Large intestine (tissue), 3 donors: ENCODE results near the gene SHC1. TPM values are rescaled to one million over a fixed set of nuclear protein-coding genes. Genes with fewer than 3 reads are reported as not detected.
"Not testable (repeated sequence)": the region's sequence is repeated elsewhere in the genome, so short reads cannot be mapped to it uniquely, and the experiment has no call there.

ENCODE experiments used
- DNase-seq, 2 donors: peaks; one replicate each; pipeline versions ENCODE4 v3.0.0 to v3.0.0-alpha.2; 2013
- H3K27ac ChIP-seq: one replicate; pipeline ENCODE4 v1.5.1; 2013; ENCODE audit warnings: low read length
- H3K27me3 ChIP-seq: 2 replicates; pipeline ENCODE4 v1.6.1; 2013; ENCODE audit warnings: low read length; ENCODE audit not compliant: control insufficient read depth, insufficient read depth
- H3K36me3 ChIP-seq: 2 replicates; pipeline ENCODE4 v1.6.1; 2013; ENCODE audit warnings: low read length; ENCODE audit not compliant: control insufficient read depth, insufficient read depth
- H3K4me1 ChIP-seq: one replicate; pipeline ENCODE4 v1.6.1; 2013; ENCODE audit warnings: low read length; ENCODE audit not compliant: control insufficient read depth, insufficient read depth
- H3K4me3 ChIP-seq: one replicate; pipeline ENCODE4 v1.5.1; 2013; ENCODE audit warnings: low read length
- H3K9me3 ChIP-seq: one replicate; pipeline ENCODE4 v1.6.1; 2013; ENCODE audit warnings: mild to moderate bottlenecking, low read depth, low read length, moderate library complexity; ENCODE audit not compliant: control insufficient read depth
- WGBS: methylation state at CpG from one replicate; pipeline ENCODE4 v1.1.5; 2013; ENCODE audit warnings: low lambda C conversion rate; ENCODE audit not compliant: insufficient coverage; 5-methylcytosine and 5-hydroxymethylcytosine counted together
- polyA plus RNA-seq: library from polyadenylated mRNA; unstranded; fragments of 120-200 nt; gene quantifications from one replicate; pipeline ENCODE4 v1.2.1, GENCODE V29; 2013

Gene SHC1
- polyA plus RNA-seq, 1 donor = 76.4 TPM

GRCh38 chr1:155001675-155002463, 31.3 kb upstream of the SHC1 start:
- H3K4me3 ChIP-seq = peak overlapping the region; percentile 74
- H3K27ac ChIP-seq = peak overlapping the region; percentile 95
- peak; percentile 99 to 100 for DNase-seq
- H3K27me3 ChIP-seq = no peaks in the 10 kb centered on the region
- peaks cover 2% of the 10 kb centered on the region for H3K9me3 ChIP-seq
- H3K36me3 ChIP-seq = peaks cover 10% of the 10 kb centered on the region
- H3K4me1 ChIP-seq = peaks cover 42% of the 10 kb centered on the region
- 0% methylated on average over 2 of the region's 38 CpGs for WGBS

DNA sequence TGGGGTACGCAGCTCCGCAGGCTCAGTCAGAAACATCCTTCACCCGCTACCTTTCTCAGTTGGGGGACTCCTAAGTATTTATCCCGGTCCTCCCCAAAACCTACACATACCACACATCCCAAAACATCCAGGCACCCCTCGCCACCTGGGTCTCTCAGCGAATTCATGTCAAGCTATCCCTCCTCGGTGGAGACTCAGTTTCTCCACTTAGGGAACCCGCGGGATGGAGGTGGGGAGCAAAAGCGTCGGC, 30.8 kb upstream of the SHC1 start:
- peaks cover 2% of the 10 kb centered on the region for H3K9me3 ChIP-seq
- no peak for DNase-seq
- no peaks in the 10 kb centered on the region for H3K27me3 ChIP-seq
- peak overlapping the region; percentile 95 for H3K27ac ChIP-seq
- no CpG with 5 or more reads among the region's 11 CpGs for WGBS
- H3K4me1 ChIP-seq = peaks cover 37% of the 10 kb centered on the region
- peak overlapping the region; percentile 74 for H3K4me3 ChIP-seq
- H3K36me3 ChIP-seq = peaks cover 9% of the 10 kb centered on the region

- whole genome bisulfite sequencing = no CpG with 5 or more reads among the region's 43 CpGs
- peaks cover 2% of the 10 kb centered on the region for H3K9me3 ChIP-seq
- peaks cover 32% of the 10 kb centered on the region for H3K4me1 ChIP-seq
These were observed 30.3 kb upstream of the SHC1 start for GRCh38 chr1:155000726-155001424.

DNA sequence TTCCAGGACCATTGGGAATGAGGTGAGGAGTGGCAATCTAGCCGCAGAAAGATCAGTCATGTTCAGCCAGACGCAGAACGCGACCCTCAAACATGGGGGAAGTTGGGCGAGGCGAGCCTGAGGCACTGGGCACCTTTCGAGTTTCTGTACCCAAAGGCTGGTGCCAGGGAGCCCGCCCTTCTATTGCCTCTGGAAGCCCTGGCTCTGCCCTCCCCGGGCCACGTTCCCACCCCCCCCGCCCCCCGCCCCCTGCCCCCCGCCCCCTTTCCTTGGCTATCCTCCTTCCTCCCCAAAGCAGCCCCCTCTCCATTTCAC, 29.8 kb upstream of the SHC1 start:
- no peak for DNase-seq
- Histone ChIP-seq H3K27me3 (no peaks in the 10 kb centered on the region), H3K4me1 (peaks cover 27% of the 10 kb centered on the region), H3K4me3 (peak overlapping the region; percentile 74), H3K27ac (peak overlapping the region; percentile 95), H3K9me3 (peaks cover 2% of the 10 kb centered on the region), H3K36me3 (peaks cover 2% of the 10 kb centered on the region)
- no CpG with 5 or more reads among the region's 13 CpGs for WGBS

More at GRCh38 chr1:155000726-155001424, 30.3 kb upstream of the SHC1 start:
- peak overlapping the region; percentile 95 for H3K27ac ChIP-seq
- DNase-seq = peak; percentile 96 to 99
- peaks cover 5% of the 10 kb centered on the region for H3K36me3 ChIP-seq
- H3K27me3 ChIP-seq = no peaks in the 10 kb centered on the region
- peak overlapping the region; percentile 74 for H3K4me3 ChIP-seq

GRCh38 chr1:154999571-155000410, 29.2 kb upstream of the SHC1 start:
- H3K4me3 ChIP-seq = peak overlapping the region; percentile 74
- H3K4me1 ChIP-seq = peaks cover 22% of the 10 kb centered on the region
- no peaks in the 10 kb centered on the region for H3K27me3 ChIP-seq
- peaks cover 2% of the 10 kb centered on the region for H3K36me3 ChIP-seq
- WGBS = no CpG with 5 or more reads among the region's 50 CpGs
- H3K27ac ChIP-seq = peak overlapping the region; percentile 95
- H3K9me3 ChIP-seq = peaks cover 2% of the 10 kb centered on the region
- DNase-seq = peak in 1 of 2 donors; percentile 82

DNA sequence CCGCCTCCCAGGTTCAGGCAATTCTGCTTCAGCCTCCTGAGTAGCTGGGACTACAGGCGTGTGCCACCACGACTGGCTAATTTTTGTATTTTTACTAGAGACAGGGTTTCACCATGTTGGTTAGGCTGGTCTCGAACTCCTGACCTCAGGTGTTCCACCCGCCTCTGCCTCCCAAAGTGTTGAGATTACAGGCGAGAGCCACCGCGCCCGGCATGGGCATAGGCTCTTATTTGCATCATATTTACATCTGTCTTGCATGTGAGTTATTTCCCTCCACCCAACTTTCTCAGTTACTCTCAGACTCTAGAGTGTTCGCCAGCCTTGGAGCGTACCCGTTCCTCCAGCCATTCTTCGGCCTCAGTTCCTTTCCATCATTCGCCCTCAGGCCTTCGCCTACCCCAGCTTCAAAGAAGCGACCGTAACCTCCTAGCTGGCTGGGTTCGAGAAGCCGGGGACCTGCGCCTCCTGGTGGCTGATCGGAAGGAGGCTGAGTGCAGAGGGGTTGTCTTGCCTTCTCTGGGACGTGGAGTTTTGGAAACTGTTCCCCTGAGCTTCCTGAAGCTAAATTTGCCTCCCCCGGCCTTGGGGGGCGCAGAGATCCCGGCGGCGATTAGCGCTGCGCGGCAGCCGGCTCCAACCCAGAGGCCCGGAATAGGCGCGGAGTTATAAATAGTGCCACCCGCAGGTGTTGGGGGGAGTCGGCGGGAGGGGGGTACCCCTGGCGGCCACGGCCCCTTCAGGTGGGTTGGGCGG, 28.4 kb upstream of the SHC1 start:
- H3K4me3 ChIP-seq = peak overlapping the region; percentile 74
- no peaks in the 10 kb centered on the region for H3K36me3 ChIP-seq
- DNase-seq = peak in 1 of 2 donors; percentile 71
- H3K27ac ChIP-seq = peak overlapping the region; percentile 56
- H3K27me3 ChIP-seq = no peaks in the 10 kb centered on the region
- H3K4me1 ChIP-seq = peaks cover 15% of the 10 kb centered on the region
- H3K9me3 ChIP-seq = peaks cover 2% of the 10 kb centered on the region
- WGBS = no CpG with 5 or more reads among the region's 40 CpGs

- no peaks in the 10 kb centered on the region for H3K27me3 ChIP-seq
- no peak for DNase-seq
- no peaks in the 10 kb centered on the region for H3K36me3 ChIP-seq
- H3K9me3 ChIP-seq = peaks cover 2% of the 10 kb centered on the region
- H3K27ac ChIP-seq = no peak overlapping the region
- WGBS = no CpG with 5 or more reads among the region's 16 CpGs
- H3K4me3 ChIP-seq = no peak overlapping the region
- peaks cover 15% of the 10 kb centered on the region for H3K4me1 ChIP-seq
These were observed 27.7 kb upstream of the SHC1 start for GRCh38 chr1:154998201-154998780.

DNA sequence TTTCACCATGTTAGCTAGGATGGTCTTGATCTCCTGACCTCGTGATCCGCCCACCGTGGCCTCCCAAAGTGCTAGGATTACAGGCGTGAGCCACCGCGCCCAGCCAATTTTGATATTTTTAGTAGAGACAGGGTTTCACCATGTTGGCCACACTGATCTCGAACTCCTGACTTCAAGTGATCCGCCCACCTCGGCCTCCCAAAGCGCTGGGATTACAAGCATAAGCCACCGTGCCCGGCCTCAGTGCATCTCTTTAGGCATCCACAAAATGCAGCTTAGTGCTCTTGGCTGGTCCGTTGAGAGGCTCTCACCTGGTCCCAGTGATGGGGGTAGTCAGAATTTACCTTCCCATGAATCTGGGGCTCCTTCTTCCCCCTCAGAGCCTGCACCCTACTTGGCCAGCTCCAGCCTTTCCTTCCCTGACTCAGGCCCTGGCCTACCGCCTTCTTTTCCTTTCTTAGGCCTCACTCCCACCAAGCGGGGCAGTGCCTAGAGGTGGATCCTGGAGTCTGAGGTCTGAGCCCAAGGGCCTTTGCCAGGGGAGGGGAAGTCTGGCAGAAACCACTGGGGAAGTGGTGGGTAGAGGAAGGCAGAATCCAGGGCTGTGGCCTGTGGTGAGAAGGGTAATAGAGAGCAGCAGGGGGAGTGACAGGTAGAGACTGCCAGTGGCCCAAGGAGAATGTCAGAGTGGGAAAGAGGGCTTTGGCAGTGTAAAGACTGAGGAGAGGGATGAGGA, 26.6 kb upstream of the SHC1 start:
- peaks cover 5% of the 10 kb centered on the region for H3K36me3 ChIP-seq
- no CpG with 5 or more reads among the region's 15 CpGs for WGBS
- peaks cover 2% of the 10 kb centered on the region for H3K9me3 ChIP-seq
- no peak overlapping the region for H3K4me3 ChIP-seq
- no peak for DNase-seq
- H3K27ac ChIP-seq = no peak overlapping the region
- no peaks in the 10 kb centered on the region for H3K27me3 ChIP-seq
- peaks cover 15% of the 10 kb centered on the region for H3K4me1 ChIP-seq

GRCh38 chr1:154995301-154995983, 24.9 kb upstream of the SHC1 start:
- no CpG with 5 or more reads among the region's 13 CpGs for WGBS
- H3K4me1 ChIP-seq = peaks cover 15% of the 10 kb centered on the region
- not testable (repeated sequence) for H3K9me3 ChIP-seq, H3K27me3 ChIP-seq, H3K36me3 ChIP-seq, H3K4me3 ChIP-seq, H3K27ac ChIP-seq
- peak in 1 of 2 donors; percentile 65 for DNase-seq
